GM21717 (cell line): ENCODE data around the gene CENPX.

ENCODE experiments used
- ATAC-seq: cut with Tn5 transposase; IDR thresholded peaks from one replicate; pipeline ENCODE4 v1.9.1; 2021; ENCODE audit warnings: mild to moderate bottlenecking, moderate library complexity; ENCODE audit not compliant: unreplicated experiment

The CENPX gene

DNA sequence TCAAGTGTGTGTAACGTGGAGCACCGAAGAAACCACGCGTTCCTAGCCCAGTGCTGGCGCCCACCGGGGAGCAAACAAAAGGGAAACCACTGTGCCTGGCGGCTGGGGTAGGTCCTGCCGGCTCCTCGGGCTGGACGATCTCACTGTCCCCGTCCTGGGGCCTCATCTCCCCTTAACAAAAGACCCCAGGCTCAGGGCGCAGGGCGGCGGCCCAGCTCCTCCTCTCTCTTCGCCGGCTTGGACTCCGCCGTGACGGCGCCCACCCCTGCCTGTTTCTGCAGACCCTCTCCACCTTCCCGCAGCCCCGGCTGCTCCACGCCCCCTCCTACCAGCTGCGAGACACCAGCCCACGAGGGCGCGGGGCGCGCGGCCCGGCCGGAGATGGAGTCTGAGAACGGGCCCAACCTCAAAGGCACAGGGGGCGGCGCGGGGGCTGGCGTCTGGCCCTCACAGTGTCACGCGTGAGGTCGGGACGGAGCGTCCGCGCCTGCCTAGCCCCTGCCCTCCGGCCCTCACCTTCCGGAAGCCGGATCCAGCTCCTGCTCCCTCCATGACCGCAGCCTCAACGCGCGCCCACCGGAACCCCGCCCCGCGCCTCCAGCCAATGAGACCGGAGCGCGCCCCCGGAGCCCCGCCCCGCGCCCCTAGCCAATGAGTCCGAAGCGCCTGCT, at the start of gene CENPX:
CENPX (minus strand) TSS at position 569 of the 671 bp plus-strand sequence; CDS start at position 552, 17 bp downstream.
- peak; percentile 1 for ATAC-seq

GRCh38 chr17:82070611-82071010, 47.9 kb upstream of the CENPX start:
- no peak for ATAC-seq

- ATAC-seq: no peak
Measured at GRCh38 chr17:82065638-82066303, 43.1 kb upstream of the CENPX start, which contains the start of gene DUS1L. Gene DUS1L (minus strand): TSS chr17:82065804. CDS start chr17:82065059, 745 bp downstream.

DNA sequence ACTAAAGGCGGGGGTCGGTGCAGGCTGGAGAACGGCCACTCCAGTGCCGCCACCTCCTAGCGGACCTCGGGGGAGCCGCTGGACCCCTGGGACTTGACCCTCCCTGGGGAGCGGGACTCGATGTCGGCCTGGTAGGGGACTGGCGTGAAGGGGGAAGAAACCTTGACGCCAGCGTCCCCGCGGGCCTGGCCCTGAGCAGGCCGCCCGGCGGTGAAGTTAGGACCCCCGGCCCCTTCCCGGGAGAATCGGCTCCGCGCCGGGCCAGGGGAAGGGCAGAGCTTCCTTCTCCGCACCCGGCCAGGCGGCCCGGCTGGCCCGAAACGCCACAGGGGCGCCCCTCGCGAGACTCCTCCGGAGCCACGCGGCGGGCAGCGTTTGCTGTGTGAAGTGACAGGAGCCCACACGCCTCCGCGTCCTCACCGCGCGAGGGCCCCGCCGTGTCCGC, 42.5 kb upstream of the CENPX start:
- no peak for ATAC-seq

DNA sequence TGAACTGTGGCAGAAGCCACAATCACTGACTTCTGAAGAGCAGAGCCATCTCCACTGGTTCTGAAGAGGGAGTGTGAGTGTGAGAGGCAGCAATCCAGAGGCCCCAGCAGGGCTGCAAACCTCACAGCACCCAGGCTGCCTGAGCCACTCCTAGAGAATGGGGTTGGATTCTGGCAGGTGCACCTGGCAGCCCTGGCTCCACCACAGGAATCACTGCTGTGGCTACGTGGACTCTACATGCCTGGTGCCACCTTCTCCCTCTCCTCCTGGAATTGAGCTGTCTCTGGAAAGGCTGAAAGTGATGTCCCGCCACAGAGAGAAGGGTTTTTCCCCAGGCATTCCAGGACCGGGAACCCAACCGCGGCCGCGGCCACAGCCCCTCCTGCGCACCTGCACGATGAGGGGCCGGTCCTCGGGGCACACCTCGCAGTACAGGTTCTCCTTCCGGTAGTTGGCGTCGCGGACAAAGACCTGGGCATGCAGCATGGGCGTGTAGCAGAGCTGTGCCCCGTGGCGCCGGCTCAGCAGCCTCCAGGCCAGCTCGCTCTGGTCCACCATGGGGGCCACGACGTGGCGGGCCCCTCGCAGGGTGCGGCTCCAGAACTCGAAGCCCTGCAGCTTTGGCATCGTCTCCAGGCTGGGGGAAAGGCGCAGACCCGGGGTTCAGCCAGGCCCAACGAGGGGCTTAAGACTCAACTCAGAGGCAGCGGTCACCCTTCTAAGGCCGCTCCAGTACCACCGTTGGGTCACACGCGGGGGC, 41.9 kb upstream of the CENPX start:
- ATAC-seq: no peak

- ATAC-seq: no peak
Measured at GRCh38 chr17:82063424-82064415, 41.0 kb upstream of the CENPX start.

- no peak for ATAC-seq
Measured at GRCh38 chr17:82062984-82063368, 40.3 kb upstream of the CENPX start.

DNA sequence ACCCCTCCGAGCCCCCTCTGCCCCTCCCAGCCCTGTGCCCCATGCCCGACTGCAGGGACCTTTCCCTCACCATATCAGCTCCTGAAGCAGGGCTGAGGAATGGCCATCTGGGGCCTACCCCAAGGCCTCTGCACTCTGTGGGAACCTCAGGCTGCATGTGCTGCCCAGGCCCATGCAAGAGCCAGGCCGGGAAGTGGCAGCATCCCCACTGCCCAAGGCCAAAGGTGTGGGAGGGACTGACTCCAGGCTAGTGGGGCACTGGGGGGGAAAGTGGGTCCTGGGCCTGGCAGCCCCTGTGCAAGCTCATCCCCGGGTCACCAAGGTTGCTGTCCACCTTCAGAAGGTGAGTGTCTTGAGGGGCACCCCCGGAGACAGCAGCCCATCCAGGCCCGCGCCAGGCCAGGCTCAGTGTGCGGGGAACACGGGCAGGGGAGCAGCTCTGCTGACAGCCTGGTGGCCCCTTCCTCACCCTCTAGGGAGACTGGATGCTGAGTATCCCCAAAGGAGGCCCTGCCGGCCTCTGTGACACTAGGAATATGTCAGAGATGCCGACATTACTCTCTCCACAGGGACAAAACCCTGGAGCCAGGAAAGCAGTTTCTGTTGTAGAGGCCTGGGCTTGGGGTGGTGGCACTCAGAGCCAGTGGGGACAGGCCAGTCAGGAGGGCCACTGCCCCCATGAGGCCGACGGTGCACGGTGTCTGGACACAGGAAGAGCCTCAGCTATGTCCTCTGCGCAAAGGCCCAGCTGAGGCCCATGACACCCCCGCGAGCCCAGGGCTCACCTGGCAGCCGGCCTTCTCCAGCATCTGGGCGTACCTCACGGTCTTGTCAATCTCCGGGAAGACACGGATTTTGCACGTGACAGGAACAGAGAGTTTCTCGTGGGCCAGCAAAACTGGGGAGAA, 39.7 kb upstream of the CENPX start:
- ATAC-seq: no peak

DNA sequence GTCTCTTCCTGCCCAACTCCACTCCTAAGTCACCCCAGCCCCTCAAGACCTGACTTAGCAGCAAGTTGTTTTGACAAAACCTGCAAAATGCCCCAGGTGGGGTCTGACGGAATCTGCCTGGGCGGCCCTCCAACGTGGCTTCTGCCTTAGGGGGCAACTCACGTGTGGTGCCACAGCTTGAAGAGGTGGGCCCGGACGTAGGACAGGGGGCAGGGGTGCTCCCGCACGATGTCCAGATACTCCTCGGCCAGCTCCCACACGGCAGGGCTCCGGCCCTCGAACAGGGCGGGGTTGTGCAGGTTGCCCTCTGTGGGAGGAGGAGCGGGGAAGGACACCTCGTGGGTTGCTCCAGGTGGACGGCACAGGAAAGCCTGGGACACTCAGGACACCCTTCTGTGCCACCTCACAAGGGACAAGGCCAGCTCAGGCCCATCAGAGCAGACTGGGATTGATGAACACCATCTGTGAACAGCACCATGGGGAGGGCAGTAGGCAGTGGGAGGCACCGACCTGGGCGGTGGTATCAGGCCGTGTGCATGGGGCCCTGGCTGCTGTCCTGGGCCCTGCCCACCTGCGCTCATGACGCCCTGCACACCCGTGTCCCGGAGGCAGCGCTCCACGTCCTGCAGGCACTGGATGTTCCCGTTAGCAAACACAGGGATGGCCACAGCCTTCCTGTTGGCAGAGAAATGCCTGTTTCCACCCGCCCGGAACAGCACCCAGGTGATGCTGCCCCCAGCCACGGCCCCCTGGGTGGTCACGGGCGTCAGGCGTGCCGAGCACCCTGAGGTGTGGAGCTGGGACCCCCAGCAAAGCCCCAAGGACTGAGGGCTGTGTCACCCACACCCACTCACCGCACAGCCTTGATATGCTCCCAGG, 38.6 kb upstream of the CENPX start:
- no peak for ATAC-seq

DNA sequence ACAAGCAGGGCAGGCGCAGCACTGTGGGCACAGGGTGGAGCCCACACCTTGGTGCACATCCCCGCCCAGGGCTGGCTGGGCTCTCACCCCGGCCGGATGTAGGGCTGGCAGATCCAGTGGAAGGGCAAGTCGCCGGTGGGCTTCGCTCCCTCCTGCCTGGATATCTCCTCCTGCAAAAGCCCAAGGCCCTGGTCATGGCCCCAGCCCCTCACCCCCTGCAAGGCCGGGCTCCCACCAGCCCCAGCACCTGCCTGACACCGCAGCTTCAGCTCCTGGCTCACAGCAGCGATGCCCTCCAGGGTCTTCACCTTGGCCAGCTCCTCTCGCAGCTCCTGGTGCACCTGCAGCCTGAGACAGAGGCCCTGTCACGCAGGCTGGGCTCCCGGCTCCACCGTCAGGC, 37.9 kb upstream of the CENPX start:
- no peak for ATAC-seq

DNA sequence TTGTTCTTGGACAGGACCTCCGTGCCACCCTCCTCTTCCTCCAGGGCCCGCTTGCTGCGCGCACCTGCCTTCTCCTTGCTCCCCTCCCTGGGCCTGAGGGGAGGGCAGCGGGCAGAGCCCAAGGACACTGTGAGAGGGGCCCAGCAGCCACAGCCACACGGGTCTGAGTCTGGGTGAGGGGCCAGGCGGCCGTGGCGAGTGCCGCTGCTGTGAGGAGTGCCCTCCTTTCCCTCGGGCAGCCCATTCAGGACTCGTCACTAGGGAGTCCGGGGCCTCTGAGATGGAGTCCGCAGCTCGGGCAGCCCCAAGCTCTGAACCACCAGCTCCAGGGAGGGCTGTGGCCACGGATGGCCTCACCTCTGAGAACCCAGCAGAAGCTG, 37.3 kb upstream of the CENPX start:
- no peak for ATAC-seq

DNA sequence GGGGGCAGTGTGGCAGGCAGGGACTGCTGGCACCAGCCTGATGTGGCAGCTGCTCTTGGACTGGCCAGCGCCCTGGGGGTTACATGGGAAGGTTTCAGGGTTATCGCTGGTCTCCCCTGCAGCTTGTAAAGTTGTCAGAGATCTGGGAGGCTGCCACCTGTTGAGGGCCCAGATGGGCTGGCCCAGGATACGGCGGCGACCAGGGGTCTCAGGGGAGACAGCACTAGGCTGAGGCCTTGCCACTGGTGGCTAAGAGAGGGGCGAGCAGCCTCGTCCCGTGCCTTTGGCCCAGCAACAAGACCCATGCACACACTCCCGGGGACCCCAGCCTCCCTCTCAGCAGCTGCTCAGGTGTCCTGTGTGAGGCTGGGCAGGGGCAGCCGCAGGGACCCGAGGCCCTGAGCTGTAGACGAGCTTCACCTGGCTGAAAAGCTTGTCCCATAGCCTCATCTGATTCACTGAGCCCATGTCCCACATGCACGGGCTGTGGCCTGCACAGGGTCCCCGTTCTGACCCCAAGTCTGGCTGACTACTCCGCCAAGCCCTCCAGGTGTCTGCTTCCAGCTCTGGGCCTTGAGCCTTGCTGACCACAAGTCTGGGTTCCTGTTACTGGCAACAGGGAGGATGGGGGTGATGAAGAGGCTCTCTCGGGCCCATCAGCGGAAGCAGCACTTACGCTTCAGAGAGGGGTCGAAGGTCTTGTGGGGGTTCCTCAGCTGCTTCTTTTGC, 36.8 kb upstream of the CENPX start:
- ATAC-seq: no peak

GRCh38 chr17:82058855-82059249, 36.2 kb upstream of the CENPX start:
- ATAC-seq: no peak

DNA sequence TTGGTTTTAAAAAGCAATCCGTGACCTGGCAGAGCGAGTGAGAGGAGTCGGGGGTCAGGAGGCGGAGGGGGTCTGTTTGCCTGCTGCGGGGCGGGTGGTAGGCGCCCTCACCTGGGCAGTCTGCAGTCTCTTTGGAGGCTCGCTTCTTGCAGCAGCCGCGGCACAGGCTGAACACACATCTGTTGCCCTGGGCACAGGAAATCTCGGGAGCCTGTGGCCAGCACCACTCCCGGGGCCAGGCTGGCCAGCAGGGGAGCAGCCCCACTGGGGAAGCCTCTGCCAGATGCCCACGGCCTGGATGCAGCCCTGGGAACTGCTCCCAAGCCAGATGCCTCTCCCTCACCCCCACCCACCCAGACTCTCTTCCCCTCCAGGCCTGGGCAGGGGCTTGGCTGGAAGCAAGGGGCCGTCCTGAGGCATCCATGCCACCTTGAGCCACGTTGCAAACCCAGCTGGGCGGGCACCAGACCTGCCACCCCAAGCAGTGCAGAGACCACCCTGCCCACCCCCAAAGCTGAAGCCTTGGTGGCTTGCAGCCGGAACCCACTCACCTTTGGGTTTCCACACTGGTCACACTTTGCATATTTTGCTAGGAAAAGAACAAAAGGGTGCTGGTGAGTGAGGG, 35.7 kb upstream of the CENPX start:
- no peak for ATAC-seq

- ATAC-seq: no peak
Measured at GRCh38 chr17:82056729-82057621, 34.3 kb upstream of the CENPX start.

- no peak for ATAC-seq
Measured at GRCh38 chr17:82055965-82056728, 33.5 kb upstream of the CENPX start.
